NCI-H2227 treated with DMSO at 0.1 percent for 48 hours (cell line): ENCODE measurements around the gene ZNF423.

Experiments
- DNase-seq: peaks from one replicate; lab custom pipeline; 2025; lab: John Stamatoyannopoulos, UW

Gene ZNF423

GRCh38 chr16:49639739-49640431, 216.0 kb downstream of the ZNF423 start:
- DNase-seq: no peak

- DNase-seq: no peak
Measured at GRCh38 chr16:49638673-49639610, 217.0 kb downstream of the ZNF423 start.

GRCh38 chr16:49637933-49638672, 217.8 kb downstream of the ZNF423 start:
- no peak for DNase-seq

DNA sequence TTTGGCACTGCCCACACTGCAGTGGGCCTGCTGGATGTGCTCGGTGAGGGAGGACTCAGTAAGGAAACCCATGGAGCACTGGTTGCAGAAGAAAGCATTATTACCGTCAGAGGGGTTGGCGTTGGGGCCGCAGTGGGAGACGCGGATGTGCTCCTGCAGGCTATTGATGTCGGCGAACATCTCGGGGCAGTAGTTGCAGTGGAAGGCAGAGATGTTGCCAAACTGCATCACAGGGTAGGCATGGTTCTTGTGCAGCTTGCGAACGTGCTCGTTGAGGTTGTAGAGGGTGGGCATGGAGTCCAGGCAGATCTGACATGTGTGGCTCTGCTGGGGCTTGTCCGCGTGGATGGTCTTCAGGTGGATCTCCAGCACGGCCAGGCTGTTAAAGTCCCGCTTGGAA, 218.4 kb downstream of the ZNF423 start:
- DNase-seq: no peak

GRCh38 chr16:49636608-49637007, 219.3 kb downstream of the ZNF423 start:
- DNase-seq: no peak

GRCh38 chr16:49635591-49636581, 220.0 kb downstream of the ZNF423 start:
- no peak for DNase-seq

GRCh38 chr16:49635009-49635350, 220.9 kb downstream of the ZNF423 start:
- no peak for DNase-seq

GRCh38 chr16:49634235-49635008, 221.5 kb downstream of the ZNF423 start:
- DNase-seq: no peak

- DNase-seq: no peak
Measured at GRCh38 chr16:49632795-49633184, 223.1 kb downstream of the ZNF423 start.

DNA sequence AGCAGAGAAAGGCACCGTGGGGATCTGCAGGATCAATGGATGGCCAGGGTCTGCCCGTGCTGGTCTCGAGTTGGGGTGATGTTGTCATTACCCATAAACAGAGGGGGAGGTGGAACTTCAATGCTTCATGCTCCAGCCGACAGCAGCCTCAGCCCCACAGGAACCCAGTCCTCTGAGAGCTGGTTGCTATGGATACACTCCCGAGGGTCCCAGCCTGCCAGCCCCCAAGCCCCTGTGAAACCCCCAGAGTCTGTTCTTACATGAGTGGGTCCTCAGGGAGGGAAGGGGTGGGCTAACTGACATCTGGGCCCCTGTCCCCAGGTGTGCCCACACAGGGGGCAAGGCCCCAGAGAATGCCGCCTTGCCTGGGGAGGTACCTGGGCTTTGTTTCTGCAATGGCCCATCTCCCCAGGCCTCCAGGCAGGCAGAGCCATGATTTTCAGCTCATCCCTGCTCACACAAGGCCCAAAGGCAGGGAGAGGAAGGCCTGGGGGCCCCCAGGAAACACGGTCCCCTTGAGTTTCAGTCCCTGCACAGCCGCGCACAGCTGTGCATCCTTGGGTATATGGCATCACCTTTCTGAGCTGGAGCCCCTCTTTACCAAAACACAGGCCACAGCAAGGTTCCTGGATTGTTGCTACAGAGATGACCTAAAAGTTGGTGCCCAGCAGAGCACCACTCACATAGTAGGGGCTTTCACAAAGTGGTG, 223.7 kb downstream of the ZNF423 start:
- DNase-seq: no peak

DNA sequence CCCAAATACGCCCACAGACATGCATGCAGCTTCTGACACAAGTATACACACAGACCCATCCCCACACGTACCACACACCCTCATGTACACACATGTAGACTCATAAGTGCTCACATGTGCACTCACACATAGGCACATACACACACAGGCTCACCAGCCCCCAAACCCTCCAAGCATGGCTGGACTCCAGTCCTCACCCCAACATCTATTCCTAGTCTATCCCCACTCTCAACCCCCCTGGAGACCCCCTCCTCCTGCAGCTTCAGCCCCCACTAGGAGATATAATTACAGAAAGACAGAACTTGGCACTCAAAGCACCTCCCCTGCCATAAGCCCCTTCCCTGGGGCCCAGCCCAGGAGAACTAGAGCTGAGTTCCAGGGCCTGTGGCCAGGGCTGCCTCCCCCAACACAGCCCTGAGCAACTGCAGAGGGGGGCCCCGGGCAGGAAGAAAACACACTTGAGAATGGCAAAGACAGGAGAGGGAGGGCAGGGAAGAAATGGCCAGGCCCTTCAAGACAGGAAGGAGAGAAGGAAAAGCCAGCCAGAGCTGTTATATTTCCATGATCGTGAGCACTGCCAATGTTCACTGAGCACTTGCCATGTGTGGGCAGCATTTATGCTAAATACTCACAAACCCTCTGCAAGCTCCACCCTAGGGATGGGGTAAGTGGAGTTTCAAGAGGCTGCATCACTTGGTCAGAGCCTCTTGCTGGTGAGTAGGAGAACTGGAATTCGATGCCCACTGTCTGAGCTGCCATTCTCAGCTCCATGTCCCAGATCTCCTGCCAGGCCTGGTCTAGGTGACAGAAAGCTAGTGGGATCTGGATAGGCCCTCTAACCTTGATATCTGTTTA, 224.5 kb downstream of the ZNF423 start:
- no peak for DNase-seq

DNA sequence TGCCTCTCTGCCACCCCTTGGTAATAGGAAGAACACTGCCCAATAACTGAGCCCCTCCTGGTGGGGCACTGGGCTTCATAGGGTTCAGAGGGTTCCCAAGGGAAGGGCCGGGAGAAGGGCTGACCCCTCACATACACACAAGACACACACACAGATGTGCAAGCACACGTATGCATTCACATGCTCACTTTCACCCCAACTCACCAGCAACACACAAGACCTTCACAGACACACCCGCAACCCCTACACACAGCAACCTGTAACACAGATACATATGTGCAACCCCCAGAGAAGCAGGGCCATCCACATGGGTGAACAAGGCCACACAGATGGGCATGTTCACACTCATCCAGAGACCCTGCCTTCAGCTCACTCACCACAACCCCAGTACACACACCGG, 225.1 kb downstream of the ZNF423 start:
- no peak for DNase-seq

- DNase-seq: no peak
Measured at GRCh38 chr16:49629851-49630250, 226.1 kb downstream of the ZNF423 start.

GRCh38 chr16:49628148-49628547, 227.8 kb downstream of the ZNF423 start:
- DNase-seq: no peak

- no peak for DNase-seq
Measured at GRCh38 chr16:49625311-49626065, 230.4 kb downstream of the ZNF423 start.

- DNase-seq: no peak
Measured at GRCh38 chr16:49623501-49624266, 232.2 kb downstream of the ZNF423 start.
